ENCODE results near the gene DDX51. TPM values are rescaled to one million over a fixed set of nuclear protein-coding genes. Genes with fewer than 3 reads are reported as not detected.

DDX51 gene
- total and polyA plus RNA-seq, 2 experiments from 2014 or later, result 6.8 to 16.1 TPM

GRCh38 chr12:132168311-132169031 lies 24.4 kb upstream of the DDX51 start:
- Histone ChIP-seq H4K20me1 (ENCODE audit: insufficient read depth, poor library complexity, severe bottlenecking) (no peaks in the 10 kb centered on the region), H3K9me2 (replicated peaks; ENCODE audit: insufficient read depth) (no peaks in the 10 kb centered on the region), H3K4me2 (no peak overlapping the region), H3K4me3 (no peak overlapping the region), H3K79me2 (no peaks in the 10 kb centered on the region), H3K4me1 (ENCODE audit: insufficient read depth) (no peaks in the 10 kb centered on the region), H3K27me3 (peaks cover 12% of the 10 kb centered on the region), H3K27ac (no peak overlapping the region), H2AFZ (no peak overlapping the region), H3K9me3 (ENCODE audit: low read depth) (no peaks in the 10 kb centered on the region), H3K36me3 (replicated peaks; ENCODE audit: insufficient read depth, low read depth) (no peaks in the 10 kb centered on the region)
- 89% methylated on average over 31 of the region's 31 CpGs for WGBS (ENCODE audit: low lambda C conversion rate, missing lambda C conversion rate)
- no peak for DNase-seq (ENCODE audit: low spot score)
- TF ChIP-seq EZH2phosphoT487 (IDR thresholded peaks at IDR 0.05; ENCODE audit: low read depth, severe bottlenecking, unreplicated experiment) (no peak), CTCF (IDR thresholded peaks at IDR 0.05; ENCODE audit: poor library complexity) (no peak), EZH2 (IDR thresholded peaks at IDR 0.05; ENCODE audit: borderline replicate concordance) (no peak)

GRCh38 chr12:132167611-132168310 lies 23.6 kb upstream of the DDX51 start:
- H3K27ac ChIP-seq, result no peak overlapping the region
- no peak for DNase-seq (ENCODE audit: low spot score)
- H3K36me3 ChIP-seq (replicated peaks; ENCODE audit: insufficient read depth, low read depth), result no peaks in the 10 kb centered on the region
- no peak overlapping the region for H2AFZ ChIP-seq
- TF ChIP-seq CTCF (IDR thresholded peaks at IDR 0.05; ENCODE audit: poor library complexity) (no peak), EZH2 (IDR thresholded peaks at IDR 0.05; ENCODE audit: borderline replicate concordance) (no peak), EZH2phosphoT487 (IDR thresholded peaks at IDR 0.05; ENCODE audit: low read depth, severe bottlenecking, unreplicated experiment) (no peak)
- WGBS (ENCODE audit: low lambda C conversion rate, missing lambda C conversion rate), result 83% methylated on average over 30 of the region's 30 CpGs
- no peaks in the 10 kb centered on the region for H4K20me1 ChIP-seq (ENCODE audit: insufficient read depth, poor library complexity, severe bottlenecking)
- H3K79me2 ChIP-seq, result no peaks in the 10 kb centered on the region
- no peaks in the 10 kb centered on the region for H3K9me2 ChIP-seq (replicated peaks; ENCODE audit: insufficient read depth)
- H3K4me1 ChIP-seq (ENCODE audit: insufficient read depth), result no peaks in the 10 kb centered on the region
- no peak overlapping the region for H3K4me3 ChIP-seq
- H3K9me3 ChIP-seq (ENCODE audit: low read depth), result no peaks in the 10 kb centered on the region
- H3K27me3 ChIP-seq, result peaks cover 17% of the 10 kb centered on the region
- no peak overlapping the region for H3K4me2 ChIP-seq

GRCh38 chr12:132166801-132167591 lies 22.9 kb upstream of the DDX51 start:
- Histone ChIP-seq H4K20me1 (ENCODE audit: insufficient read depth, poor library complexity, severe bottlenecking) (no peaks in the 10 kb centered on the region), H3K79me2 (no peaks in the 10 kb centered on the region), H3K9me3 (ENCODE audit: low read depth) (no peaks in the 10 kb centered on the region), H3K36me3 (replicated peaks; ENCODE audit: insufficient read depth, low read depth) (no peaks in the 10 kb centered on the region), H3K4me2 (no peak overlapping the region), H3K4me3 (no peak overlapping the region), H2AFZ (no peak overlapping the region), H3K27me3 (peaks cover 17% of the 10 kb centered on the region), H3K9me2 (replicated peaks; ENCODE audit: insufficient read depth) (no peaks in the 10 kb centered on the region), H3K4me1 (ENCODE audit: insufficient read depth) (no peaks in the 10 kb centered on the region), H3K27ac (no peak overlapping the region)
- no peak for DNase-seq (ENCODE audit: low spot score)
- TF ChIP-seq EZH2 (IDR thresholded peaks at IDR 0.05; ENCODE audit: borderline replicate concordance), result no peak
- TF ChIP-seq EZH2phosphoT487 (IDR thresholded peaks at IDR 0.05; ENCODE audit: low read depth, severe bottlenecking, unreplicated experiment), result no peak
- no peak for TF ChIP-seq CTCF (IDR thresholded peaks at IDR 0.05; ENCODE audit: poor library complexity)
- WGBS (ENCODE audit: low lambda C conversion rate, missing lambda C conversion rate), result 94% methylated on average over 9 of the region's 10 CpGs

Data from hepatocyte (in vitro differentiated cells).